B cell (primary cell): ENCODE measurements around the gene BMP2K. TPM values are rescaled to one million over a fixed set of nuclear protein-coding genes. Genes with fewer than 3 reads are reported as not detected.

Experiments used
- ATAC-seq: fragments of 200-7000 bp; cut with Tn5 transposase; one replicate; pipeline ENCODE4 v1.10.0; 2021; ENCODE audit warnings: low read depth, mild to moderate bottlenecking, moderate number of reproducible peaks, moderate library complexity
- CTCF ChIA-PET: fragments of 350-600 bp; sonication (Branson Sonifier 250); formaldehyde crosslinking; loops from one replicate; lab custom pipeline; 2021; ENCODE audit warnings: antibody characterized with exemption, inconsistent platforms; lab: Charles Lee
- POLR2A ChIA-PET: fragments of 350-600 bp; sonication (Branson Sonifier 250); formaldehyde crosslinking; loops from one replicate; lab custom pipeline; 2021; ENCODE audit warnings: antibody characterized with exemption; lab: Charles Lee
- DNase-seq: peaks from one replicate; pipeline ENCODE4 v3.0.0; 2013
- H2AFZ ChIP-seq: 2 replicates; pipeline ENCODE4 v1.6.1; 2012; ENCODE audit warnings: mild to moderate bottlenecking, low read depth, low read length; ENCODE audit not compliant: insufficient read depth, poor library complexity, severe bottlenecking
- H3K27ac ChIP-seq, 2 donors: 1 replicate in 1 of 2; 2 replicates in 1 of 2; pipeline ENCODE4 v1.5.1; 2012 to 2013; ENCODE audit warnings: low read length in 2 of 2, mild to moderate bottlenecking in 2 of 2, moderate library complexity in 1 of 2
- H3K27me3 ChIP-seq, 4 experiments: fragments of 200-600 bp in 1 of 4; sonication (generic) in 1 of 4; replicated peaks in 1 of 4; 1 replicate in 2 of 4; 2 replicates in 2 of 4; pipeline versions ENCODE4 v1.6.1 to v1.7.0; 2013 to 2016; ENCODE audit warnings: low read length in 3 of 4, mild to moderate bottlenecking in 2 of 4, mixed read lengths in 1 of 4, moderate library complexity in 1 of 4; ENCODE audit not compliant: insufficient read depth in 4 of 4, control insufficient read depth in 3 of 4; ENCODE audit errors: control extremely low read depth in 1 of 4
- H3K36me3 ChIP-seq, 2 experiments: replicated peaks in 1 of 2; 1 replicate in 1 of 2; 2 replicates in 1 of 2; pipeline versions ENCODE4 v1.6.1 to v1.7.1; 2013; ENCODE audit warnings: low read length in 1 of 2; ENCODE audit not compliant: insufficient read depth in 2 of 2, control insufficient read depth in 1 of 2; ENCODE audit errors: control extremely low read depth in 1 of 2, extremely low read depth in 1 of 2
- H3K4me1 ChIP-seq, 2 donors: fragments of 200-600 bp in 1 of 2; sonication (generic) in 1 of 2; 1 replicate in 1 of 2; 2 replicates in 1 of 2; pipeline versions ENCODE4 v1.5.1 to v1.6.1; 2013 to 2017; ENCODE audit warnings: low read length in 2 of 2; ENCODE audit not compliant: control insufficient read depth in 2 of 2, insufficient read depth in 2 of 2
- H3K4me2 ChIP-seq: replicated peaks from 2 replicates; pipeline ENCODE3; 2012; ENCODE audit warnings: mild to moderate bottlenecking, low read depth, low read length; ENCODE audit not compliant: poor library complexity, severe bottlenecking
- H3K4me3 ChIP-seq, 5 experiments: fragments of 200-600 bp in 1 of 5; sonication (generic) in 1 of 5; 1 replicate in 3 of 5; 2 replicates in 2 of 5; pipeline versions ENCODE4 v1.5.1 to v1.7.0; 2011 to 2016; ENCODE audit warnings: low read length in 4 of 5, mild to moderate bottlenecking in 4 of 5, low read depth in 2 of 5, control low read depth in 1 of 5, moderate library complexity in 1 of 5; ENCODE audit not compliant: insufficient read depth in 1 of 5; ENCODE audit errors: control extremely low read depth in 1 of 5, extremely low read depth in 1 of 5
- H3K79me2 ChIP-seq: fragments of 200-600 bp; sonication (generic); one replicate; pipeline ENCODE4 v1.6.0; 2016; ENCODE audit warnings: low read length; ENCODE audit not compliant: control insufficient read depth, insufficient read depth
- H3K9ac ChIP-seq: fragments of 200-600 bp; sonication (generic); 2 replicates; pipeline ENCODE4 v1.6.1; 2017; ENCODE audit warnings: mild to moderate bottlenecking, low read length, moderate library complexity
- H3K9me3 ChIP-seq, 3 donors: one replicate each; pipeline versions ENCODE4 v1.6.1 to v1.7.1; 2013; ENCODE audit warnings: low read length in 2 of 3; ENCODE audit not compliant: control insufficient read depth in 2 of 3, insufficient read depth in 1 of 3; ENCODE audit errors: control extremely low read depth in 1 of 3
- H4K20me1 ChIP-seq: 2 replicates; pipeline ENCODE4 v1.6.0; 2012; ENCODE audit warnings: mild to moderate bottlenecking, low read length; ENCODE audit not compliant: insufficient read depth, control insufficient read depth, poor library complexity, severe bottlenecking
- H3K27ac Mint-ChIP-seq: one replicate; pipeline ENCODE4 v1.8.0; 2021; ENCODE audit warnings: mixed read lengths
- H3K27me3 Mint-ChIP-seq: one replicate; pipeline ENCODE4 v1.8.0; 2021; ENCODE audit warnings: mixed read lengths
- H3K4me1 Mint-ChIP-seq: one replicate; pipeline ENCODE4 v1.8.0; 2021; ENCODE audit warnings: mixed read lengths
- H3K4me3 Mint-ChIP-seq: one replicate; pipeline ENCODE4 v1.8.0; 2021; ENCODE audit warnings: mixed read lengths
- H3K9me3 Mint-ChIP-seq: one replicate; pipeline ENCODE4 v1.8.0; 2022; ENCODE audit warnings: mixed read lengths; ENCODE audit not compliant: insufficient read depth
- EZH2 ChIP-seq: IDR thresholded peaks from 2 replicates; pipeline ENCODE4 v1.6.1; 2012; ENCODE audit warnings: borderline replicate concordance, low read depth, mild to moderate bottlenecking, moderate library complexity, low read length; ENCODE audit not compliant: insufficient read depth, poor library complexity, severe bottlenecking
- WGBS: methylation state at CpG from one replicate; pipeline ENCODE4 v1.1.5; 2013; ENCODE audit warnings: missing lambda C conversion rate; ENCODE audit not compliant: insufficient coverage; 5-methylcytosine and 5-hydroxymethylcytosine counted together
- intact Hi-C: fragments of 100-400 bp; cut with micrococcal nuclease; formaldehyde crosslinking; loops from one replicate; pipeline ENCODE4 v1.10.0; 2022
- polyA plus RNA-seq: library from polyadenylated mRNA; depleted of rRNA; stranded (reverse); fragments of >200 nt; gene quantifications from 2 replicates; pipeline ENCODE4 v1.2.3, GENCODE V29; 2012
- total RNA-seq, 2 donors: library from RNA; stranded (reverse); fragments of 120-200 nt in 1 of 2; gene quantifications; 1 replicate in 1 of 2; 2 replicates in 1 of 2; pipeline versions ENCODE4 v1.2.3 to v1.2.4, GENCODE V29; 2013 to 2022
- TF ChIP-seq, protein P1 (sequence below): fragments of 200-600 bp; IDR thresholded peaks from one replicate; pipeline ENCODE4 v1.8.0; 2022; ENCODE audit warnings: antibody characterized with exemption, mild to moderate bottlenecking

The BMP2K gene
- total and polyA plus RNA-seq, 2 donors (not counting 1 experiment from before 2014, with no cell fraction given): 59.1 to 117 TPM

DNA sequence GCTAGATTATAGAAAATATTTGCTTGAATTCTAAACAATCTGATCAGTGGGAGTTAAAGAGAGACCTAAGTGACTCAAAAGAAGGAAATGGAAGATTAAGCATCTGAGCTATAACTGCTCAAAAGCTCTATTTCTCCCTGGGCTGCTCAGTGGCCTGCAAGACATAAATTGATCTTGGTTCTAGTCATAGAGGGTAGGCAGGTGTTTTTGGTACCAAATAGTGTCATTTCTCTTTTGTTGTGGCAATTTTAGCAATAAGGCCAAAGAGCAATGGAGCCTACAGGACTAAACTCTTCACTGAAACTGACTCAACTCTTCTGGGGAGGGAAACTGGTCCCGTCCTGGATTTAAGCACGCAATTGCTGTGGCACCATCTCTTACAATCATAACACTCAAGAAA lies 33.9 kb upstream of the BMP2K start:
- no peak for DNase-seq
- no CpG with 5 or more reads among the region's 2 CpGs for WGBS
- intact Hi-C loops: no loop called here
- Histone ChIP-seq H3K4me1 (peaks cover 13 to 23% of the 10 kb centered on the region in 2 donors), H3K27ac (no peak overlapping the region), H3K79me2 (no peaks in the 10 kb centered on the region), H3K9me3 (no peaks in the 10 kb centered on the region), H3K27me3 (no peaks in the 10 kb centered on the region), H3K4me2 (no peak overlapping the region), H3K4me3 (no peak overlapping the region), H3K9ac (no peak overlapping the region), H2AFZ (peak overlapping the region; percentile 56), H4K20me1 (no peaks in the 10 kb centered on the region), H3K36me3 (no peaks in the 10 kb centered on the region)
- Mint-ChIP-seq H3K4me3 (no peak overlapping the region), H3K4me1 (peaks cover 28% of the 10 kb centered on the region), H3K27me3 (no peaks in the 10 kb centered on the region), H3K9me3 (no peaks in the 10 kb centered on the region), H3K27ac (peak overlapping the region; percentile 37)
- ATAC-seq: no peak
- TF ChIP-seq, protein P1, sequence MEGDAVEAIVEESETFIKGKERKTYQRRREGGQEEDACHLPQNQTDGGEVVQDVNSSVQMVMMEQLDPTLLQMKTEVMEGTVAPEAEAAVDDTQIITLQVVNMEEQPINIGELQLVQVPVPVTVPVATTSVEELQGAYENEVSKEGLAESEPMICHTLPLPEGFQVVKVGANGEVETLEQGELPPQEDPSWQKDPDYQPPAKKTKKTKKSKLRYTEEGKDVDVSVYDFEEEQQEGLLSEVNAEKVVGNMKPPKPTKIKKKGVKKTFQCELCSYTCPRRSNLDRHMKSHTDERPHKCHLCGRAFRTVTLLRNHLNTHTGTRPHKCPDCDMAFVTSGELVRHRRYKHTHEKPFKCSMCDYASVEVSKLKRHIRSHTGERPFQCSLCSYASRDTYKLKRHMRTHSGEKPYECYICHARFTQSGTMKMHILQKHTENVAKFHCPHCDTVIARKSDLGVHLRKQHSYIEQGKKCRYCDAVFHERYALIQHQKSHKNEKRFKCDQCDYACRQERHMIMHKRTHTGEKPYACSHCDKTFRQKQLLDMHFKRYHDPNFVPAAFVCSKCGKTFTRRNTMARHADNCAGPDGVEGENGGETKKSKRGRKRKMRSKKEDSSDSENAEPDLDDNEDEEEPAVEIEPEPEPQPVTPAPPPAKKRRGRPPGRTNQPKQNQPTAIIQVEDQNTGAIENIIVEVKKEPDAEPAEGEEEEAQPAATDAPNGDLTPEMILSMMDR: no peak
- TF ChIP-seq EZH2: no peak
- ChIA-PET POLR2A (interaction anchor here (0.5 to 1.8 kb wide), 4 partner anchors 34 to 46 kb away, joined by 3 to 11 read pairs (median 4); partner anchors contain the start of gene BMP2K), CTCF (interaction anchor here (0.6 to 1.4 kb wide), 4 partner anchors 16 to 118 kb away, joined by 3 to 5 read pairs (median 3); no protein-coding TSS in a partner anchor)

DNA sequence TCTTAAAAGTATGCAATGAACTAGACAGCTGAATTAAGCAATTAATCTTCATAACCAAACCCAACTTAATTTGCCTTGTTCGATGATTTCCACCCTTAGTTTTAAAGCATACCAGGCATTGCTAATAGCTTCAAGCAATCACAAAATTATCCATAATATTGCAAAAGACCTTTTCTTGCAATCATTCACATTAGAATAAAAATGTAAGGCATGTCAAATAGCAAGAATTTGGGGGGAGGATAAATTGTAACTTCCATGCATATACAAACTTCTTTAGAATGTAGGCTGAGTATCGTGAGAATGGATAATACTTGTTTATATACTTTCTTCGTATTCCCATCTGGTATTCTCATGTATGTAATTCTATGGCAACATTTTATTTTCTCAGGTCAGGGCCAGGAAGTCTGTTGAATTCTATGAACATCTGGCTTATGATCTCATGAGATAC lies 28.7 kb upstream of the BMP2K start:
- CTCF ChIA-PET: interaction anchor here (1.6 kb wide), 1 partner anchor 12 kb away, joined by 6 read pairs; no protein-coding TSS in a partner anchor

More for the DNA sequence above, 28.7 kb upstream of the BMP2K start:
- TF ChIP-seq, protein P1: no peak
- no peak for TF ChIP-seq EZH2
- Mint-ChIP-seq H3K9me3 (no peaks in the 10 kb centered on the region), H3K27me3 (no peaks in the 10 kb centered on the region), H3K4me1 (peaks cover 44% of the 10 kb centered on the region), H3K27ac (no peak overlapping the region), H3K4me3 (no peak overlapping the region)
- H2AFZ ChIP-seq: no peak overlapping the region
- WGBS: 100% methylated on average over 1 of the region's 3 CpGs
- H3K27me3 ChIP-seq: no peaks in the 10 kb centered on the region
- ATAC-seq: no peak
- H3K9me3 ChIP-seq: no peaks in the 10 kb centered on the region
- DNase-seq: no peak
- H4K20me1 ChIP-seq: no peaks in the 10 kb centered on the region
- no peaks in the 10 kb centered on the region for H3K79me2 ChIP-seq
- no peak overlapping the region for H3K4me2 ChIP-seq
- POLR2A ChIA-PET: no interaction called here
- intact Hi-C loops: loop anchor here (5.0 kb wide), 1 partner anchor 40 kb away; no protein-coding TSS in a partner anchor
- H3K4me3 ChIP-seq: no peak overlapping the region
- no peak overlapping the region for H3K27ac ChIP-seq
- H3K4me1 ChIP-seq: peaks cover 37 to 38% of the 10 kb centered on the region in 2 donors
- no peaks in the 10 kb centered on the region for H3K36me3 ChIP-seq
- no peak overlapping the region for H3K9ac ChIP-seq
